GM21529 (cell line): ENCODE measurements around the gene AP2A2.

Source experiments
- ATAC-seq: cut with Tn5 transposase; IDR thresholded peaks from one replicate; pipeline ENCODE4 v1.9.1; 2021; ENCODE audit not compliant: unreplicated experiment

AP2A2 gene

GRCh38 chr11:898540-899190 is 27.0 kb upstream of the AP2A2 start:
- ATAC-seq = no peak

- ATAC-seq = no peak
Measured at GRCh38 chr11:899724-900123, 25.9 kb upstream of the AP2A2 start.

- no peak for ATAC-seq
Measured at GRCh38 chr11:900545-900944, 25.1 kb upstream of the AP2A2 start.

- ATAC-seq = no peak
Measured at GRCh38 chr11:901452-902061, 24.1 kb upstream of the AP2A2 start.

GRCh38 chr11:904380-904779 is 21.3 kb upstream of the AP2A2 start:
- ATAC-seq = no peak

- ATAC-seq = no peak
Measured at GRCh38 chr11:905952-906351, 19.7 kb upstream of the AP2A2 start.

GRCh38 chr11:907668-908067 is 18.0 kb upstream of the AP2A2 start:
- no peak for ATAC-seq

- ATAC-seq = no peak
Measured at GRCh38 chr11:908273-908672, 17.4 kb upstream of the AP2A2 start.

- ATAC-seq = no peak
Measured at GRCh38 chr11:909406-909805, 16.3 kb upstream of the AP2A2 start.

- peak; percentile 12 for ATAC-seq
Measured at GRCh38 chr11:910044-910588, 15.6 kb upstream of the AP2A2 start.

- peak; percentile 91 for ATAC-seq
Measured at GRCh38 chr11:910589-911030, 15.1 kb upstream of the AP2A2 start, which contains the start of gene CHID1. Gene CHID1, minus strand, starts transcription at chr11:910810. Its CDS starts 5,994 bp downstream, at chr11:904816.

- ATAC-seq = peak; percentile 27
Measured at GRCh38 chr11:911031-911889, 14.4 kb upstream of the AP2A2 start.

- ATAC-seq = no peak
Measured at GRCh38 chr11:911890-912219, 13.8 kb upstream of the AP2A2 start.

GRCh38 chr11:912266-912665 is 13.4 kb upstream of the AP2A2 start:
- no peak for ATAC-seq

- ATAC-seq = no peak
Measured at GRCh38 chr11:913043-913442, 12.6 kb upstream of the AP2A2 start.

- ATAC-seq = no peak
Measured at GRCh38 chr11:914204-914603, 11.5 kb upstream of the AP2A2 start.

- no peak for ATAC-seq
Measured at GRCh38 chr11:914747-915501, 10.7 kb upstream of the AP2A2 start.

GRCh38 chr11:917426-917825 is 8.2 kb upstream of the AP2A2 start:
- no peak for ATAC-seq

GRCh38 chr11:921921-922678 is 3.6 kb upstream of the AP2A2 start:
- no peak for ATAC-seq

GRCh38 chr11:923691-924405 is 1.8 kb upstream of the AP2A2 start:
- ATAC-seq = no peak
